ENCODE results near the gene BICRA.

The BICRA gene

DNA sequence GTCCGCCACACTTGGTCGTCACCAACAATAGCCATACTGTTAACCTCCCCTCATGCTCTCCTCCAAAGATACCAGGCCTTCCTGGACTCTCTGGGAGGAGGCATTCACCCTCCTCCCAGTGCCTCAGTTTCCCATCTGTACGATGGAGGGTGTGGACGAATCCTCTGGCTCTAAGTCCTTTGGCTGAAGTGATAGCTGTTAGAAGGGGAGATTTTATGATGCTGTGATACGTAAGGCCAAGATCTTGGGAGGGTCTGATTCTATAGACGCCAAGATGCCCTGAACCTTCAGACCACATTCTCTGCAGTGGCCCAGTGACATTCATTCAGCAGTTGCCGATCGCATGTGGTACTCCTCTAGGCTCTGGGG, 121.6 kb downstream of the BICRA start:
- TF ChIP-seq, protein P1, sequence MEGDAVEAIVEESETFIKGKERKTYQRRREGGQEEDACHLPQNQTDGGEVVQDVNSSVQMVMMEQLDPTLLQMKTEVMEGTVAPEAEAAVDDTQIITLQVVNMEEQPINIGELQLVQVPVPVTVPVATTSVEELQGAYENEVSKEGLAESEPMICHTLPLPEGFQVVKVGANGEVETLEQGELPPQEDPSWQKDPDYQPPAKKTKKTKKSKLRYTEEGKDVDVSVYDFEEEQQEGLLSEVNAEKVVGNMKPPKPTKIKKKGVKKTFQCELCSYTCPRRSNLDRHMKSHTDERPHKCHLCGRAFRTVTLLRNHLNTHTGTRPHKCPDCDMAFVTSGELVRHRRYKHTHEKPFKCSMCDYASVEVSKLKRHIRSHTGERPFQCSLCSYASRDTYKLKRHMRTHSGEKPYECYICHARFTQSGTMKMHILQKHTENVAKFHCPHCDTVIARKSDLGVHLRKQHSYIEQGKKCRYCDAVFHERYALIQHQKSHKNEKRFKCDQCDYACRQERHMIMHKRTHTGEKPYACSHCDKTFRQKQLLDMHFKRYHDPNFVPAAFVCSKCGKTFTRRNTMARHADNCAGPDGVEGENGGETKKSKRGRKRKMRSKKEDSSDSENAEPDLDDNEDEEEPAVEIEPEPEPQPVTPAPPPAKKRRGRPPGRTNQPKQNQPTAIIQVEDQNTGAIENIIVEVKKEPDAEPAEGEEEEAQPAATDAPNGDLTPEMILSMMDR (IDR thresholded peaks at IDR 0.05; ENCODE audit: low read depth, low read length): no peak
- DNase-seq: no peak
- Histone ChIP-seq H3K4me3 (ENCODE audit: low read depth, low read length) (no peak overlapping the region), H3K27ac (no peak overlapping the region), H3K27me3 (ENCODE audit: insufficient read depth, low read depth, severe bottlenecking) (no peaks in the 10 kb centered on the region), H3K9me3 (ENCODE audit: severe bottlenecking) (no peaks in the 10 kb centered on the region), H3K36me3 (no peaks in the 10 kb centered on the region)

DNA sequence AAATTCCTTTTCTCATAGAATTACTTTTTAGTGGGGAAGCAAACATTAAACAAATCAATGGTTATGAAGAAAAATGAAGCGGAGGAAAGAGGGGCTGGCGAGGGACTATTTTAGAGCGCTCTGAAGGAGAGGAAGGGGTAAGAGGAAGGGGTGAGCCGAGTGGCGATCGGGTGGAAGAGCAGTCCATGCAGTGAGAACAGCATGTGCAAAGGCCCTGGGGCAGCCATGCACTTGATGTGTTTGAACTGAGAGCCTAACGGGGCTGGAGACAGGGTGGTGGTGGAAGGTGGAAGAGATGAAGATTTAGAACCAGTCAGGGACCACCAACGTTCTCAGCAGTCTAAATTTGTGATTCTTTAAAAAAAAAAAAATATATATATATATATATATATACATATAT, 122.0 kb downstream of the BICRA start:
- Histone ChIP-seq H3K27ac (no peak overlapping the region), H3K9me3 (ENCODE audit: severe bottlenecking) (no peaks in the 10 kb centered on the region), H3K36me3 (no peaks in the 10 kb centered on the region), H3K27me3 (ENCODE audit: insufficient read depth, low read depth, severe bottlenecking) (no peaks in the 10 kb centered on the region), H3K4me3 (ENCODE audit: low read depth, low read length) (no peak overlapping the region)
- DNase-seq: no peak
- TF ChIP-seq, protein P1 (IDR thresholded peaks at IDR 0.05; ENCODE audit: low read depth, low read length): no peak

DNA sequence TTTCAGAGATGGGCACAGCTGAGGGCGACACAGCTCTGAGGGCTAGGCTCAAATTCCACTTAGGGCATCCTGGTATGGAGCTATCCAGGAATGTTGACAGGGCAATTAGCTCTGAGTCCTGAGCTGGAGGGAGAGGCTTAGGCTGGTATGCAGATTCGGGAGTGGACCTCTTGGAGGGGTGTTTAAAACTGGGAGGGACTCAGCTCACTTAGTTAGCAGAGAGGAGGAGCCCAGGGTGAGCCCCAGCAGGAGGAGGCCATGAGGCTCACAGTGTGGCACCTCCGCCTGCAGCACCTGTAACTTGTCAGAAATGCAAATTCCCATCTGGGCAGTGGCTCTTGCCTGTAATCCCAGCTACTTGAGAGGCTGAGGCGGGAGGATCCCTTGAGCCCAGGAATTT, 126.2 kb downstream of the BICRA start:
- TF ChIP-seq, protein P1 (IDR thresholded peaks at IDR 0.05; ENCODE audit: low read depth, low read length): no peak
- Histone ChIP-seq H3K4me3 (ENCODE audit: low read depth, low read length) (no peak overlapping the region), H3K36me3 (no peaks in the 10 kb centered on the region), H3K27me3 (ENCODE audit: insufficient read depth, low read depth, severe bottlenecking) (no peaks in the 10 kb centered on the region), H3K27ac (no peak overlapping the region), H3K9me3 (ENCODE audit: severe bottlenecking) (no peaks in the 10 kb centered on the region)
- DNase-seq: no peak

- Histone ChIP-seq H3K9me3 (ENCODE audit: severe bottlenecking) (peaks cover 2% of the 10 kb centered on the region), H3K27ac (no peak overlapping the region), H3K27me3 (ENCODE audit: insufficient read depth, low read depth, severe bottlenecking) (no peaks in the 10 kb centered on the region), H3K36me3 (no peaks in the 10 kb centered on the region), H3K4me3 (ENCODE audit: low read depth, low read length) (no peak overlapping the region)
- DNase-seq: no peak
- TF ChIP-seq, protein P1 (IDR thresholded peaks at IDR 0.05; ENCODE audit: low read depth, low read length): no peak
Measured at GRCh38 chr19:47740866-47741519, 132.1 kb downstream of the BICRA start.

GRCh38 chr19:47741544-47742140, 132.7 kb downstream of the BICRA start:
- TF ChIP-seq, protein P1 (IDR thresholded peaks at IDR 0.05; ENCODE audit: low read depth, low read length): no peak
- Histone ChIP-seq H3K27me3 (ENCODE audit: insufficient read depth, low read depth, severe bottlenecking) (no peaks in the 10 kb centered on the region), H3K9me3 (ENCODE audit: severe bottlenecking) (peaks cover 2% of the 10 kb centered on the region), H3K27ac (no peak overlapping the region), H3K4me3 (ENCODE audit: low read depth, low read length) (no peak overlapping the region), H3K36me3 (peaks cover 4% of the 10 kb centered on the region)
- no peak for DNase-seq

DNA sequence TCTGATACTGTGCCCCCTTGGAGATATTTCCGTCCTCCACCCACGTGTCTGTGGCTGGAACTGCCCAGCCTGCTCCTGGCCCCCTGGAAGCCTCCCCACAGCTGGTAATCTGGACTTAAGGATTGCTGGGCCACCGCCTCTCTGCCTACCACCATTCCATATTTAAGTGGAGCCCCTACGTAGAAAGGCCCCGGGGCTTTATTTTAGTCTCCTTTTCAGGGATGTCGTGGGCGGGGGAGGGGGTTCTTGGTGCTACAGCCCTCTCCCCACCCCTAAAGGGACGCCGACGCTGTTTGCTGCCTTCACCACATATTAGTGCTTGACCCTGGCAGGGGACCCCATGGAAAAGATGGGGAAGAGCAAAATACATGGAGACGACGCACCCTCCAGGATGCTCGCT, 133.7 kb downstream of the BICRA start:
- Histone ChIP-seq H3K4me3 (ENCODE audit: low read depth, low read length) (no peak overlapping the region), H3K9me3 (ENCODE audit: severe bottlenecking) (peaks cover 2% of the 10 kb centered on the region), H3K27ac (no peak overlapping the region), H3K27me3 (ENCODE audit: insufficient read depth, low read depth, severe bottlenecking) (no peaks in the 10 kb centered on the region), H3K36me3 (peaks cover 12% of the 10 kb centered on the region)
- DNase-seq: no peak
- TF ChIP-seq, protein P1 (IDR thresholded peaks at IDR 0.05; ENCODE audit: low read depth, low read length): no peak

All from WERI-Rb-1 (cell line).